SK-N-SH treated with all-trans-retinoic acid at 6 μM for 48 hours (cell line): Measurements from ENCODE around the gene CAMKMT.
A peak's percentile ranks its signal among the peaks of the same experiment; 100 is the strongest.

Experiments
- ATAC-seq: fragments of 200-7000 bp; cut with Tn5 transposase; 3 replicates; pipeline ENCODE4 v1.9.1; 2020; ENCODE audit warnings: mild to moderate bottlenecking, moderate library complexity
- BACH2 ChIP-seq: fragments of 250-450 bp; sonication (Bioruptor Pico); IDR thresholded peaks from 2 replicates; pipeline ENCODE4 v1.9.0; 2021; ENCODE audit warnings: mild to moderate bottlenecking, borderline replicate concordance
- CSRNP3 ChIP-seq: fragments of 250-450 bp; sonication (Bioruptor Pico); IDR thresholded peaks from 2 replicates; pipeline ENCODE4 v1.5.1; 2021; ENCODE audit warnings: mild to moderate bottlenecking, moderate library complexity
- ESRRG ChIP-seq: fragments of 250-450 bp; sonication (Bioruptor Pico); IDR thresholded peaks from 2 replicates; pipeline ENCODE4 v1.6.1; 2021; ENCODE audit warnings: mild to moderate bottlenecking
- GLIS3 ChIP-seq: fragments of 250-450 bp; sonication (Bioruptor Pico); IDR thresholded peaks from 2 replicates; pipeline ENCODE4 v1.5.0; 2020; ENCODE audit warnings: mild to moderate bottlenecking, moderate library complexity
- ISL1 ChIP-seq: fragments of 250-450 bp; sonication (Bioruptor Pico); IDR thresholded peaks from 2 replicates; pipeline ENCODE4 v2.1.2; 2022; ENCODE audit warnings: mild to moderate bottlenecking, moderate library complexity
- OSR1 ChIP-seq: fragments of 250-450 bp; sonication (Bioruptor Pico); IDR thresholded peaks from 2 replicates; pipeline ENCODE4 v1.8.0; 2022; ENCODE audit warnings: moderate library complexity, mild to moderate bottlenecking, inconsistent platforms
- PATZ1 ChIP-seq: fragments of 250-450 bp; sonication (Bioruptor Pico); IDR thresholded peaks from 2 replicates; pipeline ENCODE4 v1.8.0; 2020; ENCODE audit warnings: mild to moderate bottlenecking, moderate library complexity, borderline replicate concordance
- POU6F1 ChIP-seq: fragments of 250-450 bp; sonication (Bioruptor Pico); IDR thresholded peaks from 2 replicates; pipeline ENCODE4 v1.8.0; 2021; ENCODE audit warnings: low read depth, mild to moderate bottlenecking, moderate library complexity, borderline replicate concordance
- PPARA ChIP-seq: fragments of 250-450 bp; sonication (Bioruptor Pico); IDR thresholded peaks from 2 replicates; pipeline ENCODE4 v1.5.0; 2020; ENCODE audit warnings: mild to moderate bottlenecking, borderline replicate concordance
- RARB ChIP-seq: fragments of 250-450 bp; sonication (Bioruptor Pico); IDR thresholded peaks from 2 replicates; pipeline ENCODE4 v1.8.0; 2021; ENCODE audit warnings: mild to moderate bottlenecking, moderate library complexity
- SNAI2 ChIP-seq: fragments of 250-450 bp; sonication (Bioruptor Pico); IDR thresholded peaks from 2 replicates; pipeline ENCODE4 v1.5.0; 2020; ENCODE audit warnings: mild to moderate bottlenecking, moderate library complexity
- TCF4 ChIP-seq: fragments of 250-450 bp; sonication (Bioruptor Pico); IDR thresholded peaks from 2 replicates; pipeline ENCODE4 v1.8.0; 2021; ENCODE audit warnings: mild to moderate bottlenecking, moderate library complexity, borderline replicate concordance
- TOX ChIP-seq: fragments of 250-450 bp; sonication (Bioruptor Pico); IDR thresholded peaks from 2 replicates; pipeline ENCODE4 v1.8.0; 2021; ENCODE audit warnings: mild to moderate bottlenecking, moderate library complexity, borderline replicate concordance
- TSHZ2 ChIP-seq: fragments of 250-450 bp; sonication (Bioruptor Pico); IDR thresholded peaks from 2 replicates; pipeline ENCODE4 v1.5.0; 2020; ENCODE audit warnings: mild to moderate bottlenecking, moderate library complexity
- ZC3H10 ChIP-seq: fragments of 250-450 bp; sonication (Bioruptor Pico); IDR thresholded peaks from 2 replicates; pipeline ENCODE4 v1.5.1; 2021; ENCODE audit warnings: mild to moderate bottlenecking, moderate library complexity
- ZFP3 ChIP-seq: fragments of 250-450 bp; sonication (Bioruptor Pico); IDR thresholded peaks from 2 replicates; pipeline ENCODE4 v1.5.0; 2020; ENCODE audit warnings: mild to moderate bottlenecking, moderate library complexity
- ZFP30 ChIP-seq: fragments of 450-650 bp; formaldehyde crosslinking; IDR thresholded peaks from 2 replicates; pipeline ENCODE4 v1.5.0; 2022; ENCODE audit warnings: mild to moderate bottlenecking, moderate library complexity
- ZNF565 ChIP-seq: fragments of 450-650 bp; formaldehyde crosslinking; conservative IDR thresholded peaks from 2 replicates; pipeline ENCODE4 v1.5.0; 2020; ENCODE audit warnings: low read depth, mild to moderate bottlenecking, moderate library complexity
- ZNF70 ChIP-seq: fragments of 450-650 bp; formaldehyde crosslinking; IDR thresholded peaks from 2 replicates; pipeline ENCODE4 v1.5.0; 2020; ENCODE audit warnings: mild to moderate bottlenecking, moderate library complexity

The CAMKMT gene

GRCh38 chr2:44719562-44719961, 357.8 kb downstream of the CAMKMT start:
- no peak for ATAC-seq
- no peak for TF ChIP-seq CSRNP3 (CRISPR knock-in tag)

GRCh38 chr2:44722026-44722625, 360.4 kb downstream of the CAMKMT start:
- no peak; the same call in 2 of the 3 replicates for ATAC-seq

GRCh38 chr2:44723921-44724320, 362.2 kb downstream of the CAMKMT start:
- TF ChIP-seq GLIS3 (CRISPR knock-in tag) (no peak), ZC3H10 (CRISPR knock-in tag) (no peak), TSHZ2 (CRISPR knock-in tag) (no peak), TOX (CRISPR knock-in tag) (no peak), BACH2 (CRISPR knock-in tag) (no peak), ISL1 (CRISPR knock-in tag) (no peak), ZFP30 (no peak), OSR1 (CRISPR knock-in tag) (no peak), PPARA (CRISPR knock-in tag) (no peak), ESRRG (no peak), CSRNP3 (CRISPR knock-in tag) (no peak), TCF4 (no peak), POU6F1 (CRISPR knock-in tag) (no peak), ZFP3 (no peak), ZNF70 (CRISPR knock-in tag) (no peak), PATZ1 (CRISPR knock-in tag) (no peak), SNAI2 (CRISPR knock-in tag) (no peak), ZNF565 (CRISPR knock-in tag) (no peak), RARB (CRISPR knock-in tag) (no peak)
- ATAC-seq, result no peak

More at GRCh38 chr2:44722026-44722625, 360.4 kb downstream of the CAMKMT start:
- no peak for TF ChIP-seq POU6F1 (CRISPR knock-in tag)
- TF ChIP-seq ISL1 (CRISPR knock-in tag), result 0 out of 2 replicates have a peak, but pooled peaks have one; percentile 26
- no peak for TF ChIP-seq TOX (CRISPR knock-in tag)
- no peak for TF ChIP-seq ESRRG
- no peak for TF ChIP-seq ZNF565 (CRISPR knock-in tag)
